ENCODE measurements around the gene CTNNA3. TPM values are rescaled to one million over a fixed set of nuclear protein-coding genes. Genes with fewer than 3 reads are reported as not detected.
"Not testable (repeated sequence)": the region's sequence is repeated elsewhere in the genome, so short reads cannot be mapped to it uniquely, and the experiment has no call there.

The CTNNA3 gene
- total and polyA plus RNA-seq, 5 experiments from 2014 or later: not detected

- no peak for DNase-seq
- Mint-ChIP-seq H3K9me3 (peaks cover 0 to 12% (median 3%) of the 10 kb centered on the region in 9 donors), H3K4me3 (no peak overlapping the region), H3K27me3 (peaks cover 0 to 3% (median 0%) of the 10 kb centered on the region in 5 donors), H3K27ac (no peak overlapping the region), H3K4me1 (no peaks in the 10 kb centered on the region), H3K36me3 (no peaks in the 10 kb centered on the region)
- POLR2A ChIA-PET: no interaction called here
- ATAC-seq: no peak
Observed at GRCh38 chr10:66378117-66378876, 1317.7 kb downstream of the CTNNA3 start.

- ATAC-seq: no peak
- DNase-seq: no peak
- POLR2A ChIA-PET: no interaction called here
- Mint-ChIP-seq H3K27me3 (no peaks in the 10 kb centered on the region), H3K36me3 (peaks cover 0 to 3% (median 0%) of the 10 kb centered on the region in 3 donors), H3K4me3 (no peak overlapping the region), H3K4me1 (no peaks in the 10 kb centered on the region), H3K27ac (no peak overlapping the region), H3K9me3 (peaks cover 0 to 16% (median 4%) of the 10 kb centered on the region in 9 donors)
Observed at GRCh38 chr10:66368146-66368545, 1327.8 kb downstream of the CTNNA3 start.

- DNase-seq: no peak
- Mint-ChIP-seq H3K36me3 (peaks cover 0 to 3% (median 0%) of the 10 kb centered on the region in 3 donors), H3K4me1 (no peaks in the 10 kb centered on the region), H3K9me3 (peaks cover 0 to 22% (median 7%) of the 10 kb centered on the region in 9 donors), H3K4me3 (no peak overlapping the region), H3K27me3 (no peaks in the 10 kb centered on the region), H3K27ac (no peak overlapping the region)
- POLR2A ChIA-PET: no interaction called here
- ATAC-seq: no peak
Observed at GRCh38 chr10:66366163-66366562, 1329.8 kb downstream of the CTNNA3 start.

- Mint-ChIP-seq H3K9me3 (peaks cover 0 to 22% (median 7%) of the 10 kb centered on the region in 9 donors), H3K27ac (no peak overlapping the region), H3K4me1 (no peaks in the 10 kb centered on the region), H3K27me3 (no peaks in the 10 kb centered on the region), H3K4me3 (no peak overlapping the region), H3K36me3 (peaks cover 0 to 3% (median 0%) of the 10 kb centered on the region in 3 donors)
- DNase-seq: no peak
- POLR2A ChIA-PET: no interaction called here
- ATAC-seq: no peak
Observed at GRCh38 chr10:66365686-66366085, 1330.3 kb downstream of the CTNNA3 start.

- Mint-ChIP-seq H3K27me3 (no peaks in the 10 kb centered on the region), H3K4me1 (no peaks in the 10 kb centered on the region), H3K9me3 (peaks cover 0 to 21% (median 8%) of the 10 kb centered on the region in 9 donors), H3K4me3 (no peak overlapping the region), H3K27ac (no peak overlapping the region), H3K36me3 (peaks cover 0 to 3% (median 0%) of the 10 kb centered on the region in 3 donors)
- POLR2A ChIA-PET: interaction anchor here (0.6 kb wide), 1 partner anchor 326 kb away, joined by 6 read pairs; no protein-coding TSS in a partner anchor
- no peak for ATAC-seq
- no peak for DNase-seq
Observed at GRCh38 chr10:66362522-66362921, 1333.5 kb downstream of the CTNNA3 start.

GRCh38 chr10:66353822-66354221 lies 1342.2 kb downstream of the CTNNA3 start:
- H3K36me3 Mint-ChIP-seq, ATAC-seq, H3K4me1 Mint-ChIP-seq, H3K27me3 Mint-ChIP-seq, H3K27ac Mint-ChIP-seq, DNase-seq, H3K4me3 Mint-ChIP-seq, POLR2A ChIA-PET: not testable (repeated sequence)
- H3K9me3 Mint-ChIP-seq: peaks cover 0 to 10% (median 0%) of the 10 kb centered on the region in 9 donors

GRCh38 chr10:66353422-66353821 lies 1342.6 kb downstream of the CTNNA3 start:
- no peak overlapping the region for H3K4me3 Mint-ChIP-seq
- H3K27ac Mint-ChIP-seq: no peak overlapping the region
- POLR2A ChIA-PET: no interaction called here

GRCh38 chr10:66350622-66351399 lies 1345.2 kb downstream of the CTNNA3 start:
- POLR2A ChIA-PET: no interaction called here
- H3K4me3 Mint-ChIP-seq: no peak overlapping the region
- H3K36me3 Mint-ChIP-seq: no peaks in the 10 kb centered on the region
- ATAC-seq: no peak
- peaks cover 0 to 2% (median 0%) of the 10 kb centered on the region in 4 donors for H3K4me1 Mint-ChIP-seq
- no peak overlapping the region for H3K27ac Mint-ChIP-seq
- no peak for DNase-seq
- H3K9me3 Mint-ChIP-seq: peaks cover 0 to 16% (median 4%) of the 10 kb centered on the region in 9 donors
- no peaks in the 10 kb centered on the region for H3K27me3 Mint-ChIP-seq

More at GRCh38 chr10:66353422-66353821, 1342.6 kb downstream of the CTNNA3 start:
- H3K4me1 Mint-ChIP-seq: peaks cover 0 to 2% (median 0%) of the 10 kb centered on the region in 4 donors
- no peaks in the 10 kb centered on the region for H3K27me3 Mint-ChIP-seq
- DNase-seq: no peak
- no peaks in the 10 kb centered on the region for H3K36me3 Mint-ChIP-seq
- peaks cover 0 to 10% (median 0%) of the 10 kb centered on the region in 9 donors for H3K9me3 Mint-ChIP-seq
- no peak for ATAC-seq

GRCh38 chr10:66349726-66350125 lies 1346.3 kb downstream of the CTNNA3 start:
- POLR2A ChIA-PET: no interaction called here
- DNase-seq (no peak), ATAC-seq (no peak)
- no peaks in the 10 kb centered on the region for H3K36me3 Mint-ChIP-seq
- H3K4me1 Mint-ChIP-seq: peaks cover 0 to 2% (median 0%) of the 10 kb centered on the region in 4 donors
- H3K9me3 Mint-ChIP-seq: peaks cover 0 to 16% (median 4%) of the 10 kb centered on the region in 9 donors
- H3K27ac Mint-ChIP-seq: no peak overlapping the region
- no peaks in the 10 kb centered on the region for H3K27me3 Mint-ChIP-seq
- H3K4me3 Mint-ChIP-seq: no peak overlapping the region

GRCh38 chr10:66349076-66349475 lies 1346.9 kb downstream of the CTNNA3 start:
- H3K36me3 Mint-ChIP-seq: no peaks in the 10 kb centered on the region
- ATAC-seq: no peak
- POLR2A ChIA-PET: no interaction called here
- H3K4me1 Mint-ChIP-seq: peaks cover 0 to 2% (median 0%) of the 10 kb centered on the region in 4 donors
- no peak overlapping the region for H3K27ac Mint-ChIP-seq
- H3K4me3 Mint-ChIP-seq: no peak overlapping the region
- no peak for DNase-seq
- H3K27me3 Mint-ChIP-seq: no peaks in the 10 kb centered on the region
- peaks cover 0 to 14% (median 4%) of the 10 kb centered on the region in 9 donors for H3K9me3 Mint-ChIP-seq

- no peaks in the 10 kb centered on the region for H3K27me3 Mint-ChIP-seq
- H3K4me3 Mint-ChIP-seq: no peak overlapping the region
- ATAC-seq (no peak), DNase-seq (no peak)
- H3K4me1 Mint-ChIP-seq: no peaks in the 10 kb centered on the region
- no peak overlapping the region for H3K27ac Mint-ChIP-seq
- H3K9me3 Mint-ChIP-seq: peaks cover 0 to 29% (median 9%) of the 10 kb centered on the region in 9 donors
- no peaks in the 10 kb centered on the region for H3K36me3 Mint-ChIP-seq
- POLR2A ChIA-PET: no interaction called here
Observed at GRCh38 chr10:66337211-66337610, 1358.8 kb downstream of the CTNNA3 start.

GRCh38 chr10:66336791-66337190 lies 1359.2 kb downstream of the CTNNA3 start:
- Mint-ChIP-seq H3K4me3 (no peak overlapping the region), H3K27ac (no peak overlapping the region), H3K9me3 (peaks cover 0 to 29% (median 9%) of the 10 kb centered on the region in 9 donors), H3K27me3 (no peaks in the 10 kb centered on the region), H3K36me3 (no peaks in the 10 kb centered on the region), H3K4me1 (no peaks in the 10 kb centered on the region)
- ATAC-seq (no peak), DNase-seq (no peak)
- POLR2A ChIA-PET: no interaction called here

- POLR2A ChIA-PET, DNase-seq, H3K27ac Mint-ChIP-seq, H3K27me3 Mint-ChIP-seq, ATAC-seq, H3K4me3 Mint-ChIP-seq, H3K36me3 Mint-ChIP-seq, H3K4me1 Mint-ChIP-seq: not testable (repeated sequence)
- peaks cover 0 to 29% (median 9%) of the 10 kb centered on the region in 9 donors for H3K9me3 Mint-ChIP-seq
Observed at GRCh38 chr10:66335753-66336152, 1360.2 kb downstream of the CTNNA3 start.

Measured in naive thymus-derived CD8-positive, alpha-beta T cell (primary cell).